ENCODE results near the gene NCLN.
A peak's percentile ranks its signal among the peaks of the same experiment; 100 is the strongest.
"Not testable (repeated sequence)": the region's sequence is repeated elsewhere in the genome, so short reads cannot be mapped to it uniquely, and the experiment has no call there.

NCLN gene, protein sequence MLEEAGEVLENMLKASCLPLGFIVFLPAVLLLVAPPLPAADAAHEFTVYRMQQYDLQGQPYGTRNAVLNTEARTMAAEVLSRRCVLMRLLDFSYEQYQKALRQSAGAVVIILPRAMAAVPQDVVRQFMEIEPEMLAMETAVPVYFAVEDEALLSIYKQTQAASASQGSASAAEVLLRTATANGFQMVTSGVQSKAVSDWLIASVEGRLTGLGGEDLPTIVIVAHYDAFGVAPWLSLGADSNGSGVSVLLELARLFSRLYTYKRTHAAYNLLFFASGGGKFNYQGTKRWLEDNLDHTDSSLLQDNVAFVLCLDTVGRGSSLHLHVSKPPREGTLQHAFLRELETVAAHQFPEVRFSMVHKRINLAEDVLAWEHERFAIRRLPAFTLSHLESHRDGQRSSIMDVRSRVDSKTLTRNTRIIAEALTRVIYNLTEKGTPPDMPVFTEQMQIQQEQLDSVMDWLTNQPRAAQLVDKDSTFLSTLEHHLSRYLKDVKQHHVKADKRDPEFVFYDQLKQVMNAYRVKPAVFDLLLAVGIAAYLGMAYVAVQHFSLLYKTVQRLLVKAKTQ

DNA sequence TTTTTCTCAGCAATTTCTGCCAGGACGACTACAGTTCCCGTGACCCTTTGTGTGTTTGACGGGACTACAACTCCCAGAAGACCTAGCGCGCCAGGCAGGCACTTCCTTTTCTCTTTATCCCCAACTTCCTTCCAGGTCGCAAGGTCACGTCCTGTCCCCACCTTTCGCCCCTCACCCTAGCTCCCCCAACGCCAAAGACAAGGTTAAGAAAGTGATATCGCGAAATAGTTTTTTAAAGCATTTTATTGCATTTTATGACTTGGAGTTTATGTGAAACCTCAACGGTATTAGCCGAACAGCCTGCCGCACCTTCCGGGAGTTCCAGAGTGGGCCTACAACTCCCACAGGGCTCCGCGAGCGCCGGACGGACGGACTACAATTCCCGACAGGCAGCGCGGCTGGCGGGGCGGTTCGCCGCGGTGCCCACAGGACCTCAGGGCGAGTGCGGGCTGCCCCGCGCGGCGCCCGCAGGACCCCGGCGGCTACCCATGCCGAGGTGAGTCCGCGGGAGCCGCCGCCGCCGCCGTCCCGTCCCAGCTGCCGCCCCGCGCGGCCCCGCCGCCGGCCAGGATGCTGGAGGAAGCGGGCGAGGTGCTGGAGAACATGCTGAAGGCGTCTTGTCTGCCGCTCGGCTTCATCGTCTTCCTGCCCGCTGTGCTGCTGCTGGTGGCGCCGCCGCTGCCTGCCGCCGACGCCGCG, at the start of gene NCLN:
Gene NCLN (plus strand): TSS at position 470 of the 699 bp plus-strand sequence. CDS start 101 bp downstream, at position 571.
- DNase-seq (ENCODE audit: low read depth): peak; percentile 92

DNA sequence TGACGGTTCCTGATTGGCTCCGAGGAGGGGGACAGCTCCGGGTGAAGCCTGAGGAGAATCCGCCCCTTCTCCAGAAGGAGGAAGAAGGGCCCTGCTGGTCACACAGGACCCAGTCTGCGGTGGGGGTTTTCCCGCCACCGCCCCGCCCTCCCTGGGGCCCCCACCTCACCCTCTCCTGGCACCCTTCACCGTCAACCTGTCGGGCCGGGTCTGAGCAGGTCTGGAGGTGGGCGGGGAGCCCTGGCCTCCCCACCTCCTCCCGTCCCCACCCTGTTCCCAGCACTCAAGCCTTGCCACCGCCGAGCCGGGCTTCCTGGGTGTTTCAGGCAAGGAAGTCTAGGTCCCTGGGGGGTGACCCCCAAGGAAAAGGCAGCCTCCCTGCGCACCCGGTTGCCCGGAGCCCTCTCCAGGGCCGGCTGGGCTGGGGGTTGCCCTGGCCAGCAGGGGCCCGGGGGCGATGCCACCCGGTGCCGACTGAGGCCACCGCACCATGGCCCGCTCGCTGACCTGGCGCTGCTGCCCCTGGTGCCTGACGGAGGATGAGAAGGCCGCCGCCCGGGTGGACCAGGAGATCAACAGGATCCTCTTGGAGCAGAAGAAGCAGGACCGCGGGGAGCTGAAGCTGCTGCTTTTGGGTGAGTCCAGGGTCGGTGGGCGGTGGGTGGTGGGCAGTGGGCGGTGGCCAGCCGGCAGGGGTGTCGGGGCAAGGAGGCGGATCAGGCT, 49.6 kb upstream of the NCLN start, which contains the start of gene GNA15:
Gene GNA15 (plus strand): TSS at position 73 of the 723 bp plus-strand sequence. CDS start 418 bp downstream, at position 491.
- no peak for DNase-seq (ENCODE audit: low read depth)

DNA sequence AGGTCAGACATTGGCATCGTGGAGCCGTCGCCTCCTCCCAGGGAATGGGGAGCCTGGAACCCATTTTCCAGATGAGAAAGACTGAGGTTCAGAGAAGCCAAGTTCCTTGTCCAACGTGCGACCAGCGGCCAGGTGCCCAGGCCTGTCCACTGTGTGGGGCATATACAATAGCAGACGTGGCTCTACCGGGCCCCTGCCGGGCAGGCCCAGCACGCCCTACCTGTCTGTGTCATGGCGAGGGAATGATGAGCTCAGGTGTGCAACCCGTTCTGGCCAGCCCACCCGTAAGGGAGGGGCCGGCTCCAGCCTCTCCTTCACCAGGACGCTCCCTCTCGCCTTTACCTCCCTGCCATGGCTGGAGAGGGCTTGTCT, 49.1 kb upstream of the NCLN start:
- DNase-seq (ENCODE audit: low read depth): no peak

DNA sequence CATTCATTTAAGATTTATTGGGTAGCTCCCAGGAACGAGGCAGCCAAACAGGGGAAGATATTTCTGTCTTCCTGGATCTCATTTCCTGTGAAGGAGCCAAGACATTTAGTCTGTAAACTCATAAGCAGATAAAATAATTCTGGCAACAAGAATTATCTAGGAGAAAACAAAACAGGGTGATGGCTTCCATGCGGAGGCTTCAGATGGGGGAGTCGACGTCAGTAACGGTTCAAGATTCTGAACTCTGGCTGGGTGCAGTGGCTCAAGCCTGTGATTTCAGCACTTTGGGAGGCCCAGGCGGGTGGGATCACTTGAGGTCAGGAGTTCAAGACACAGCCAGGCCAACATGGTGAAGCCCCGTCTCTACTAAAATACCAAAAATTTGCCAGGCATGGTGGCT, 48.6 kb upstream of the NCLN start:
- no peak for DNase-seq (ENCODE audit: low read depth)

DNA sequence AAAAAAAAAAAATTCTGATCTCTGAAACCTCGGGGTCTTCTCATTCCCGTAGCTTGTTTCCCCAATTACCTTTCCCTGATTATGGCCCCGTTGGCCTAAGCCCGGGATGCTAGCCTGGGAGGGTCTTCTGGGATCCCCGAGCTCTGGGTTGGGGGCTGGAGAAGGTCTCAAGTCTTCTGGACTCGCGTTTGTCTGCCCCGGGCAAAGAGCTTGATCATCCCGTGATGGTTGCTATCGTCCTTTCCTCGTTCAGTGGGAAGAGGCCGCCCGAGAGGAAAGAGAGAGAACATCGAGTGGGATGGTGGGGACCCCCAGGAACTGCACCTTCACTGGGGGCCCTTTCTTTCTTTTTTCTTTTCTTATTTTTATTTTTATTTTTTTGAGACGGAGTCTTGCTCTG, 47.5 kb upstream of the NCLN start:
- no peak for DNase-seq (ENCODE audit: low read depth)

DNA sequence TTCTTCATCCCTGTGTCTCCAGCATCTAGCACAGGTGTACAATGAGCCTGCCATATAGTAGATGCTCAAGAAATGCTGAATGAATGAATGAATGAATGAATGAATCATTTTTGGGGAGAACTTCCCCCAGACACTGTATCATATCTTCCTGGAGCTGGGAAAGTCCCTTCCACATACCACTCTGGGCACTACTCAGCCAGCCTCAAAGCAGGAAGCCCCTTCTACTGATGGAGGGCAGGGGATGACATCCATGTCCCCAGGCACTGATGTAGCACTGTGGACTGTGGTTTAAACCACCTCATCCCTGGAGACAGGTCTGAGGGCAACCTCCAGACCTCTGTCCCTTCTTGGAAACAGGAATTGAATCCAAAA, 45.1 kb upstream of the NCLN start:
- no peak for DNase-seq (ENCODE audit: low read depth)

DNA sequence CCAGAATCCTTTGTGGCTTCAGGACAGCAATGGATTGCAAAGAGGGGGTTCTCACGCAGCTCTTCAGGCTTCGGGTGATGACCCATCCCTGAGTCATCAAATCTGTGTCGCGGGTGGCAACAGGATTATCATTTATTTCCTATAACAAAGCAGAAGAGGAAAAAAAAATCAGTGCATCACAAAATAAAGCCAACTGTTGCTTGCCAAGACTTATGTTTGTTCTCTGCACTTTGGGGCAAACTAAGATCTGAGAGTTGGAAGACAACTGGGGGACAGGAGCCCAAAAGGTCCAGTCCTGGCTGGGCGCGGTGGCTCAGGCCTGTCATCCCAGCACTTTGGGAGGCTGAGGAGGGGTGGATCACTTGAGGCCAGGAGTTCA, 43.4 kb upstream of the NCLN start:
- no peak for DNase-seq (ENCODE audit: low read depth)

DNA sequence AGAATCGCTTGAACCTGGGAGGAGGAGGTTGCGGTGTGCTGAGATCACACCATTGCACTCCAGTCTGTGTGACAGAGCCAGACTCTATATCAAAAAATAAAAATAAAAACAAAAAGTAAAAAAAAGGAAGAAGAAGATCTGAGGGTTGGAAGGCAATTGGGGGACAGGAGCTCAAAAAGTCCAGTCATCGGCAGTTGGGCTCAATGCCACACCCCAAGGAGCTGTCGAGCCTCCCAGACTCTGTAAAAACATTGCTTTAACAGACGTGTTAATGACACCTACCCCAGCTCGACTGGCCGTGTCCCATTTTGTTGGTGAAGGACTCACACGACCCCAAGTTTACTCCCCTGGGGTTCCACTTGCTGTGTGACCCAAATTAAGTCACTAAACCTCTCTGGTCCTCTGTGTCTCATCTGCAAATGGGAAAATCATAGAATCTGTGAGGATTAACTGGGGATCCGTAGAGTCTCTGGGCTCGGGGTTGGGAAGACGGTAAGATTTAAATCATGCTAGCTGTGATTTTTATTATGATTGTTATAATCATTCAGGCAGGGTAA, 42.9 kb upstream of the NCLN start:
- no peak for DNase-seq (ENCODE audit: low read depth)

DNA sequence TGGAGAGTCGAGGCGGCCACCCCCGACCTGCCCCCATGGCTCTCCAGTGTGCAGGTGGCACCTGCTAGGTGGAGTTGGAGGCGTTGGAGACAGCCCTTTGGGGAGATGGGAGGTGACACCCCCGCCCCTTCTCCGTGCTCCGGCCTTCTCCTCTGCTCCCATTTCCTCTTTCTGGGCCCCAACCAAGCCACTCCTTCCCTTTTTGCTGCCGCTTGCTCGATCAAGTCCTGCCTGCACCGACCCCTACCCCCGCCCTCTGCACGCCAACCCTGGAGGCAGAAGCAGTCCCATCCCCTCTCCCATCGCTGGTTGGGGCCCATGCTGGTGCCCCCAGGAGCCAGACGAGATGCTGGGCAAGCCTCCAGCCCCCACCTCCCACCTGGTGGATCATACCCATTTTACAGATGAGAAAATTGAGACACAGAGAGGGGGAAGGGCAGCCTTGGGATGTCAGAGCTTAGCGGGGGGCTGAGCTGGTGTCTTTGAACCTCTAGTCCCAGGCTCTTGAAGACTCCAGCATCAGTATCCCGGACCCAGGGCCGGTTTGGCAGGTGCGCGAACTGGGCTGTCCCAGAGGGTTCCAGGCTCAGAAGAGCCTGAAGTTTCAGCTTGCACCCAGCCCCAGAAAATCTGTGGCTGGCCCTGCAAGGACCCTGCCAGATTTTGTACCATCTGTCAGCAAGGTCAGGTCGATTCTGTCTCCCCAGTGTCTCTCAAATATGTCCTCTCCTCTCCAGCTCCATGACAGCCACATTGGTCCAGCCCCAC, 39.6 kb upstream of the NCLN start:
- DNase-seq (ENCODE audit: low read depth): no peak

DNA sequence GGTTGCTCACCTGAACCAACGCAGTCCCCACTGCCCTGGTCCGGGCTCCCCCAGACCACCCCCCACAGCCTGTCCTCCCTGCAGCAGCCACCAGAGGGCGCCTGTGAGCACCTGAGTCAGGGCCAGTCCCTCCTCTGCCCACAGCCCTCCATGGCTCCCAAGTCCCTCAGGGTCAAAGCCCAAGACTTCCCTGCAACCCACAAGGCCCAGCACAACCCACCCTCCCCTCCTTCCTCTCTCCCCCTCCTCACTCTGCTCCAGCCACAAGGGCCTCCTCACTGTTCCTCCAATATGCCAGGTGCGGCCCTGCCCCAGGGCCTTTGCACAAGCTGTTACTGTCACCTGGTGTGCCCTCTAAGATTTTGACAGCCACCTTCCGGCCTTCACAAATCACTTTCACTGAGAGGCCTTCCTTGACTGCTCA, 39.0 kb upstream of the NCLN start:
- peak; percentile 55 for DNase-seq (ENCODE audit: low read depth)

DNA sequence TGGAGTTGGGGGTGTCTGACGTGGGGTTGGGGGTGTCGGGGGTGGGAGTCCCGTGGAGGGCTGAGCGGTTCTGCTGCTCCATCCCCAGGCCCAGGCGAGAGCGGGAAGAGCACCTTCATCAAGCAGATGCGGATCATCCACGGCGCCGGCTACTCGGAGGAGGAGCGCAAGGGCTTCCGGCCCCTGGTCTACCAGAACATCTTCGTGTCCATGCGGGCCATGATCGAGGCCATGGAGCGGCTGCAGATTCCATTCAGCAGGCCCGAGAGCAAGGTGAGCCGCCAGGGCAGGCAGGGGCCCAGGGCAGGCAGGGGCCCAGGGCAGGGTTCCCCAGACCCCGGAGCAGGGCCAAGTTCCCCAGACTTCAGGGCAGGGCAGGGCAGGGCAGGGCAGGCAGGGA, 37.2 kb upstream of the NCLN start:
- DNase-seq (ENCODE audit: low read depth): no peak

DNA sequence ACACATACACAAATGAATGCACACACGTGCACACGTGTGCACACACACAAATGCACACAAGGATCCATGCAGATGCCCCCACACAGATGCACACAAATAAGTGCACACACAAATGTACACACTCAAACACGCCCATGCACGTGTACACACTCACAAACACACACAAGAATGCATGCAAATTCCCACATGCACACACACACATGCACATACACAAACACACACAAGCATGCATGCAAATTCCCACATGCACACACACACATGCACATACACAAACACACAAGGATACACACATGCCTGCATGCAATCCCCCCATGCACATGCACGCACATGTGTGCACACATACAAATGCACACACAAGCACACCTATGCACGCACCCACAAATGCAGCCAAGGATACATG, 36.6 kb upstream of the NCLN start:
- no peak for DNase-seq (ENCODE audit: low read depth)

DNA sequence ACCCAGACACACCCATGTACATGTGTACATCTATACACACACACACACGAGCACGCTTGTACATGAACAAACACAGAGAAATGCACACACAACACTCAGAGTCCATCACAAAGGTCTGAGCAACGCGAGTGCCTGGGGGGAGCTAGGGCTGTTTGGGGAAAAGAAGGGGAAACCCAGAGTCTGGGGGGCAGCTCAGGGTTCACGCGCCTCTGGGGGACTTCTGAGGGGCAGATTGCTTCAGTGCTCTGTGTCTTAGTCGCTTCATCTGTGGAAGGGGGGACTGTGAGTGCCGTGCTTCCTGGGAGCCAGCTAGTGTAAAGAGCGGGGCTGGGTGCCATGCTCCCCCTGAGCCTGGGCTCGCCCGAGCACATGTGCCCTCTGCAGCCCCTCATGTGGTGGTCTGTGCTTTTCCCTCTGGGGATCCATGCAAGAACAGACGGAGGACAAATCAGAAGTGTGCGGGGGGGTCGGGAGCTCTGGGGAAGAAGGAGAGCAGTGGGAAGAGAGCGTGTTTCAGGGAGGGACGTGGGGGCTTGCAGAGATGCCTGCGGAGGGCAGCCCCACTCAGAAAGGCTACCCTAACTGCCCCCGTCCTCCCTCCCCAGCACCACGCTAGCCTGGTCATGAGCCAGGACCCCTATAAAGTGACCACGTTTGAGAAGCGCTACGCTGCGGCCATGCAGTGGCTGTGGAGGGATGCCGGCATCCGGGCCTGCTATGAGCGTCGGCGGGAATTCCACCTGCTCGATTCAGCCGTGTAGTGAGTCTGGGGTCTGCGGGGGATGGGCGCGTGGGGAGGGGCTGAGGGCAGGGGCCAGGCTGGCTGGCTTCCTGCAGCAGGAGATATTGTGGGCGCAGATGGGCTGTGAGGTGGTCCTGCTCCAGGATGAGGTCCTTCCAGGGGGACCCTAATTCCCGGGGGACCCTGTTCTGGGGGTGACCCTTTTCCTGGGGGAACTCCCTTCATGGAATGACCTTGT, 35.9 kb upstream of the NCLN start:
- DNase-seq (ENCODE audit: low read depth): no peak

DNA sequence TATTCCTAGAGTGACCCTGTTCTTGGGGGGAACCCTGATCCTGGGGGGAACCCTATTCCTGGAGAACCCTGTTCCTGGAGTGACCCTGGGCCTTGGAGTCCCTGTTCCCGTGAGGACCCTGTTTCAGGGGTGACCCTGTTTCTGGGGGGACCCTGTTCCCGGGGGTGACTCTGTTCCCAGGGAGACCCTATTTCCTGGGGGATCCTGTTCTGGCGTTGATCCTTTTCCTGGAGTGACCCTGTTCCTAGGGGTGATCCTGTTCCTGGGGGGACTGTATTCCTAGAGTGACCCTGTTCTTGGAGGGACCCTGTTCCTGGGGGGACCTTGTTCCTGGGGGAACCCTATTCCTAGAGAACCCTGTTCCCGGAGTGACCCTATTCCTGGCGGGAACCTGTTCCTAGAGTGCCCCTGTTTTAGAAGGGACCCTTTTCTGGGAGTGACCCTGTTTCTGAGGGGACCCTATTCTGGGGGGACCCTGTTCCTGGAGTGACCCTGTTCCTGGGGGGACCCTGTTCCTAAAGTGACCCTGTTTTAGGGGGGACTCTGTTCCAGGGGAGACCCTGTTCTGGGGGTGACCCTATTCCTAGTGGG, 34.9 kb upstream of the NCLN start:
- DNase-seq (ENCODE audit: low read depth): no peak

DNA sequence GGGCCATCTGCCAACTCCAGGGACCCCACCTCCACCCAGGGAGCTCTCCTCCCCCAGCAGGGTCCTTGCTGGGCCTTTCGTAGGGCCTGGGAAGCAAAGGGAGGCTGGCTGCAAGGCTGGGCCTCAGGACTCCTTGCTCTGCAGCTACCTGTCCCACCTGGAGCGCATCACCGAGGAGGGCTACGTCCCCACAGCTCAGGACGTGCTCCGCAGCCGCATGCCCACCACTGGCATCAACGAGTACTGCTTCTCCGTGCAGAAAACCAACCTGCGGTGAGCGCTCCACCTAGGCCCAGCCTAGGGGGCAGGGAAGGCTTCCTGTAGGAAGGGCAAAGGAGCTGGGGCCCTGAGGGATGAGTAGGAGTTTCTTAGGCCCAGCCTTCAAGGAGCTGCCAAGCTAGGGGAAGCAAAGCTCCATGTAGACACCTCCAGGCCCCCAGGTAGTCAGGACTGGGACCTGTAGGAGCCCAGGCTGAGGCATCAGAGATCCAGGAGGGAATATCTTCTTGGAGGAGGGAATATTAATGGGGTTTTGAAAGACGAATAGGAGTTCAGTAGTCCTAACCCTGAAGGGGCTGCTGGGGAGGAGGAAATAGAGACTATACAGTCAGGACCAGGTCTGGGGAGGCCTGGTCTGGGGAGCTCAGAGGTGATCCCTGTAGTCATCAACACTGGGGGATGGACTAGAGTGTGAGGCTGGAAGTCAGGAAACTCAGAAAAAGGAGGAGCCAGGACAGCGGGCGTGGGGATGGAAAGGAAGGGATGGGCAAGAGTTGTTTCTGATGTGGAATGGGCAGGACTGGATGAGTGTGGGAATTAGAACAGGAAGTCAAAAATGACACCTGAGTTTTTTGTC, 33.9 kb upstream of the NCLN start:
- DNase-seq (ENCODE audit: low read depth): no peak

DNA sequence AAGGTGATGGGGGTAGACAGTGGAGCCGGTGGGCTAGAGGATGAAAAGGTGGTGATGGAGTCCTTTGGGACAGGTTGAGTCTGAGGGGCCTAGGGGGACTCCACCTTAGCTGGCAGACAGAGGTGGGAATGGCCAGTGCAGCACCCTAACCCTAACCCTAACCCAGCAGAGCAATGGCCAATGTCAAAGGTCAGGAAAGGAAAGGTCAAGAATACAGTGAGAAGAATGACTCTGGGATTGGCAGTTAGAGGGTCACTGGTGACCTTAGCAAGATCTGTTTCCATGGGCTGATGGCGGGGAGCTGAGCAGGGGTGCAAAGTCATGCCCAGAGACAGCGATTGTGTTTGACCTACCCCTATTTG, 33.3 kb upstream of the NCLN start:
- no peak for DNase-seq (ENCODE audit: low read depth)

DNA sequence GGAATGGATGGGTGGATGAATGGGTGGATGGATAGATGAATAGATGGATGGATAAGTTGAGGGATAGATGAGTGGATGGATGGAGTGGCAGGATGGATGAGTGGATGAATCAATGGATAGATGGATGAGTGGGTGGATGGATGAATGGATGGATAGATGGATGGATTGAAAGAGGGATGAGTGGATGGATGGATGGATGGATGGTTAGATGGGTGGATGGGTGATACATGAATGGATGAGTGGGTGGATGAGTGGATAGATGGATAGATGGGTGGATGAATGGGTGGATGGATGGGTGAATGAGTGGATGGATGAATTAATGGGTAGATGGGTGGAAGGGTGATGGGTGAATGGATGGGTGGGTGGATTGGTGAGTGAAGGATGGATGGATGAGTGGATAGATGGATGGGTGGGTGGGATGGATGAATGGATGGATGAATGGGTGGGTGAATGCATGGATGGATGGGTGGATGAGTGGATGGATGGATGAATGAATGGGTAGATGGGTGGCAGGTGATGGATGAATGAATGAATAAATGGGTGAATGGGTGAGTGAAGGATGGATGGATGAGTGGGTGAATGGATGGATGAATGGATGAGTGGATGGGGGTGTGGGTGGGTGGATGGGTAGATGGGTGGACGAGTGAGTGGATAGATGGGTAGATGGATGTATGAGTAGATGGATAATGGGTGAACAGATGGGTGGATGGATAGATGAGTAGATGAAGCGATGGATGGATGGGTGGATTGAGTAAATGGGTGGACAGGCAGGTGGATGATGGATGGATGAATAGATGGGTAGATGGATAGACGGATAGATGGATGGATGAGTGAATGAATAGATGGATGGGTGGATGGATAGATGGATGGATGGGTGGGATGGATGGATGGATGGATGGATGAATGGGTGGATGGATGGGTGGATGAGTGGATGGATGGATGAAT, 32.2 kb upstream of the NCLN start:
- DNase-seq (ENCODE audit: low read depth): no peak

DNA sequence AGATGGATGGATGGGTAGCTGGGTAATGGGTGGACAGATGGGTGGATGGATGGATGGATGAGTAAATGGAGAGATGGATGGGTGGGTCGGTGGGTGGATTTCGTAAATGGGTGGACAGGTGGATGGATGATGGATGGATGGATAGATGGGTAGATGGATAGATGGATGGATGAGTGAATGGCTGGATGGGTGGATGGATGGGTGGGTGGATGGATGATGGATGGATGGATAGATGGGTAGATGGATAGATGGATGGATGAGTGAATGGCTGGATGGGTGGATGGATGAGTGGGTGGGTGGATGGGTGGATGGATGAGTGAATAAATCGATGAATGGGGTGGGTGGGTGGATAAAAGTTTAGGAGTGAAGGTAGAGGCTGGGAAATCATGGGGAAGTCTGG, 31.3 kb upstream of the NCLN start:
- DNase-seq (ENCODE audit: low read depth): not testable (repeated sequence)

Data from stimulated activated CD8-positive, alpha-beta memory T cell treated with anti-CD3 and anti-CD28 coated beads, Interleukin-12 subunit alpha, Interleukin-12 subunit beta, amount 100 ng/mL, for 1 hour (primary cell).